Thyroid gland (tissue), 4 donors: ENCODE results near the gene RTN4R. TPM values are rescaled to one million over a fixed set of nuclear protein-coding genes. Genes with fewer than 3 reads are reported as not detected.
"Not testable (repeated sequence)": the region's sequence is repeated elsewhere in the genome, so short reads cannot be mapped to it uniquely, and the experiment has no call there.

Source experiments
- DNase-seq, 2 donors: peaks; one replicate each; pipeline ENCODE4 v3.0.0-alpha.2; 2019
- H3K27ac ChIP-seq, 3 donors: fragments of 200-600 bp; sonication (generic); 1 replicate in 2 of 3; 2 replicates in 1 of 3; pipeline ENCODE4 v1.5.1; 2016 to 2019; ENCODE audit warnings: mild to moderate bottlenecking in 1 of 3, moderate library complexity in 1 of 3
- H3K27me3 ChIP-seq: fragments of 200-600 bp; sonication (generic); one replicate; pipeline ENCODE4 v1.5.1; 2019
- H3K36me3 ChIP-seq, 2 donors: fragments of 200-600 bp; sonication (generic); one replicate each; pipeline ENCODE4 v1.5.1; 2016 to 2019
- H3K4me1 ChIP-seq, 2 donors: fragments of 200-600 bp; sonication (generic); one replicate each; pipeline ENCODE4 v1.5.1; 2017 to 2019
- H3K4me3 ChIP-seq, 3 donors: fragments of 200-600 bp; sonication (generic); replicated peaks in 1 of 3; 1 replicate in 2 of 3; 2 replicates in 1 of 3; pipeline ENCODE4 v1.5.1; 2016; ENCODE audit warnings: mild to moderate bottlenecking in 1 of 3
- H3K9me3 ChIP-seq: fragments of 200-600 bp; sonication (generic); one replicate; pipeline ENCODE4 v1.5.1; 2017
- POLR2A ChIP-seq, 2 donors: fragments of 450-650 bp; IDR thresholded peaks; one replicate each; pipeline ENCODE4 v1.6.1; 2017; ENCODE audit warnings: antibody characterized with exemption in 2 of 2, mild to moderate bottlenecking in 2 of 2, moderate library complexity in 1 of 2
- WGBS, 2 donors: methylation state at CpG; one replicate each; pipeline ENCODE4 v1.1.5; 2017; 5-methylcytosine and 5-hydroxymethylcytosine counted together
- intact Hi-C: fragments of 100-400 bp; cut with DNase I; formaldehyde crosslinking; loops from one replicate; pipeline ENCODE4 v1.15.1; 2023
- total RNA-seq, 4 donors: library from RNA; depleted of rRNA; stranded (reverse); fragments of >200 nt; gene quantifications; one replicate each; pipeline ENCODE4 v1.2.3, GENCODE V29; 2016
- TF ChIP-seq, protein P1 (sequence below), 6 experiments: fragments of 200-600 bp in 3 of 6; fragments of 450-650 bp in 3 of 6; sonication (generic) in 3 of 6; IDR thresholded peaks; one replicate each; pipeline ENCODE4 v1.5.1; 2016 to 2019; ENCODE audit warnings: antibody characterized with exemption in 6 of 6, mild to moderate bottlenecking in 2 of 6, inconsistent platforms in 1 of 6, moderate library complexity in 1 of 6

Gene RTN4R
- total RNA-seq, 4 donors from 2014 or later: 4.0 to 8.6 (median 5.9) TPM

DNA sequence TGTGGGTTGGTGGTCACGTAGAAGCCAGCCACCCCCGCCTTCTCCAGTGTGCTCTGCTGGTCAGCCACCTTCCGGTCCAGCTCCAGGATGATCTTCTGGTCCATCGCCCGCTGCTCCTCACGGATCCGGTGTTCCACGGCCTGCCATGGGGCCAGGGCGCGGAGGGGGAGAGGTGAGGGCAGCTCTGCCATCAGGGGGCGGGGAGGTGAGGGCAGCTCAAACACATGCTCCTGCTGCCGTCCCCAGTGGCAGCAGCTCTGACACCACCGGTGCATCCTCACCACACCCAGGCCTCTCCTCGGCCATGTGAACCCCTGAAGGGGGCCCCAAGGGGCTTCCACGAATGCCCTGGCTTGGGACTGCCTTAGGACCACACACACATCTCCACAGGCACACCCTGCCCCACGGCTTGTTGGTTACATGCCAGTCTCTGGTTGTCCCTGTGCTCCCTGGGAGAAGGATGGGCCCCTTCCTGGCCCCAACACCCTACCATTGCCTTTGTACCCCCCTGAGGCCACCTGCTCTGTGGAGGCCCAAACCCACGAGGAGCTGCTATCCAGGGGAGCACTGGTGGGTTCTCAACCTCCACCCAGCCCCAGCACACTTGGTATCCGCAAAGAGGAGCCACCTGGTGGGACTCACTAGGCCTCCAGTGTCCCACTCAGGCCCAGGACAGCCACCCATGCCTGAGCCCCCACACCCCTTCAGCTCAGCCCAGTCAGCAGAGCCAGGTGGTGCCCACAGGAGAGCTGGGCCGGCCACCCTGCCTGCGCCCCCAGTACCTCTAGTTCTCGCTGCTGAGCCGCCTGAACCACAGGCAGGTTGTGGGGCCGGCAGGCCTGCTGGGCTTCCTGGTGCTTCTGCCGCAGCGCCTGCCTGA lies 47.5 kb upstream of the RTN4R start:
- H3K4me3 ChIP-seq: no peak overlapping the region
- no peaks in the 10 kb centered on the region for H3K27me3 ChIP-seq
- no peaks in the 10 kb centered on the region for H3K9me3 ChIP-seq
- no peak for DNase-seq
- intact Hi-C loops: no loop called here
- TF ChIP-seq POLR2A (IDR thresholded peaks at IDR 0.05): no peak
- TF ChIP-seq, protein P1, sequence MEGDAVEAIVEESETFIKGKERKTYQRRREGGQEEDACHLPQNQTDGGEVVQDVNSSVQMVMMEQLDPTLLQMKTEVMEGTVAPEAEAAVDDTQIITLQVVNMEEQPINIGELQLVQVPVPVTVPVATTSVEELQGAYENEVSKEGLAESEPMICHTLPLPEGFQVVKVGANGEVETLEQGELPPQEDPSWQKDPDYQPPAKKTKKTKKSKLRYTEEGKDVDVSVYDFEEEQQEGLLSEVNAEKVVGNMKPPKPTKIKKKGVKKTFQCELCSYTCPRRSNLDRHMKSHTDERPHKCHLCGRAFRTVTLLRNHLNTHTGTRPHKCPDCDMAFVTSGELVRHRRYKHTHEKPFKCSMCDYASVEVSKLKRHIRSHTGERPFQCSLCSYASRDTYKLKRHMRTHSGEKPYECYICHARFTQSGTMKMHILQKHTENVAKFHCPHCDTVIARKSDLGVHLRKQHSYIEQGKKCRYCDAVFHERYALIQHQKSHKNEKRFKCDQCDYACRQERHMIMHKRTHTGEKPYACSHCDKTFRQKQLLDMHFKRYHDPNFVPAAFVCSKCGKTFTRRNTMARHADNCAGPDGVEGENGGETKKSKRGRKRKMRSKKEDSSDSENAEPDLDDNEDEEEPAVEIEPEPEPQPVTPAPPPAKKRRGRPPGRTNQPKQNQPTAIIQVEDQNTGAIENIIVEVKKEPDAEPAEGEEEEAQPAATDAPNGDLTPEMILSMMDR (IDR thresholded peaks at IDR 0.05): no peak
- no peaks in the 10 kb centered on the region for H3K36me3 ChIP-seq
- WGBS, 2 donors: 87 to 100% methylated on average over 2 to 18 of the region's 25 CpGs
- no peak overlapping the region for H3K27ac ChIP-seq
- H3K4me1 ChIP-seq: peaks cover 7 to 22% of the 10 kb centered on the region in 2 donors

DNA sequence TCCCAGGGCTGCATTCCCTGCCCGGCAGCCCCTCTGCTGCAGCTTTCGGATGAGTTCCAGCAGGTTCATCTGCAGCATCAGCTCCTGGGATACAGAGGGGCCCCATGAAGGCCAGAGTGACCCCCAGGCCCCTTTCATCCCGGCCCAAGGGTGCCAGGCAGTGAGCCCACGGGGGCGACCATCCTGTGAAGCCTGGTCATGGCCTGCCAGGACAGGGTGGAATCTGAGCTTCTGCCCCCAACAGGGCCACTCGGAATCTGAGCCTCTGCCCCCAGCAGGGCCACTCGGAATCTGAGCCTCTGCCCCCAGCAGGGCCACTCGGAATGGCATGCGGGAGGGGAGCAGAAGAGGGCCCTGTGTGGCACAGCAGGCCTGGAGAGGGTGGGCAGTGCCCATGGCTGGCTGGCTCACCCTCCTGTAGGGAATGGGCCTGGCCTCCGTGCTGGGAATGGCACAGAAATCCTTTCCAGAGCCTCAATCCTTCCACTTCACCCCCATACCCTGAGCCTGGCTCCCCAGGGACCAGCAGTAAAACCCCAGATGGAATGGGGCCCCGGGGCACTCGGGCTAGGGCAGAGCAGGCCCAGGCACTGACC lies 46.7 kb upstream of the RTN4R start:
- H3K27me3 ChIP-seq, DNase-seq, H3K9me3 ChIP-seq, H3K4me3 ChIP-seq, intact Hi-C loops, H3K36me3 ChIP-seq, H3K27ac ChIP-seq: not testable (repeated sequence)
- 89 to 90% methylated on average over 5 to 8 of the region's 12 CpGs for WGBS, 2 donors
- peaks cover 7 to 21% of the 10 kb centered on the region in 2 donors for H3K4me1 ChIP-seq

DNA sequence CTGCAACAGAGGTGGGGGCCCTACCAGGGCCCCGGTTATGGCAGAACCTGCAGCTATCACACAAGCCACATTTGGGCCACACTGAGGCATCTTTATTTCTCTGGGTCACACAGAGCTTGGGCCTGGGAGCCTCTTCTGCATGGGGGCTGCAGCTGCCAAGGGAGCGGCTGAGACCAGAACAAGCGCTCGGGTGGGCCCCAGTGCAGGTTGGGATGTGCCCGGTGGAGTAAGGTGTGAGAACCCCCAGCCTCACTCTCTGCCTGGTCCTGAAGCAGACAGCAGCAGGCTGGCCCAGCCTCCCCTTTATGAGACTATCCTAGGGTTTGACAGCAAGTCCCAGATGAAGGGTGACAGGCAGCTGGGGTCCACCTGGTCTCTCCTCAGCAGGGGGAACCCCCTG lies 46.1 kb upstream of the RTN4R start:
- H3K4me3 ChIP-seq, H3K27ac ChIP-seq, H3K27me3 ChIP-seq, intact Hi-C loops, H3K9me3 ChIP-seq, DNase-seq, H3K36me3 ChIP-seq: not testable (repeated sequence)
- peaks cover 6 to 21% of the 10 kb centered on the region in 2 donors for H3K4me1 ChIP-seq
- WGBS, 2 donors: no CpG with 5 or more reads among the region's 5 CpGs

DNA sequence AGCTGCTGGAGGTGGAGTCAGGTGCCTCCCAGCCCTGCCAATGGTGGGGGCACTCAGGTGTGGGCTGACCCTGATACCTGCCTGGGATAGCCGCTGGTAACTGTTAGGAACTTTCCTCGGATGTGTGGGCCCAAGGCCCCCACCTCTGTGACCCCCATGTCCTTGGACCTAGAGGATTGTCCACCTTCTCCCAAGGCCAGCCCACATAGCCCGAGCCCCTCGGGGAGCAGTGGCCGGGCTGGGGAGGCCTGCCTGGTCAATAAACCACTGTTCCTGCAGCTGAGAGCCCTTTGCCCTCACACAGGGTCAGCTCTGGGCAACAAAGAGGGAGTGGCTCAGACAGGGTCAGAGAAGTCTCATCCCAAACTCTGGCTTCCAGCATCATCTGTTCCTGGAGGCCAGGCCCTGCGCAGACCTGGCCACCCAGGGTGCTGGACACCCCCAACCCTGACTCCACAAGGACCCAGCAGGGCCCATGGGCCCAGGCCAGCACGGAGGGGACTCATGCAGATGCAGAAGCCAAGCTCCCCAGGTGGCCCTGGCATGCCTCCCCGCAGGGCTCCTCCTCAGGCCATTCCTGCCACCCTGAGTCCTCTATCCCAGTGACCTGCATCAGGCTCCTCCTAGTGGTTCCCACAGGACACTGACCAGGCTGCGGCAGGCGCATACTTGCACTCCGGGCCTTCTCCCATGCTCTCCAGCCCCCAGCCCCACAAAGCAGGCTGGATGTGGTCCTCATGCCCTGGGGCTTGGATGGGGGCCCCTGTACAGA lies 45.4 kb upstream of the RTN4R start:
- intact Hi-C loops, H3K9me3 ChIP-seq, H3K27me3 ChIP-seq, H3K4me3 ChIP-seq, H3K27ac ChIP-seq, DNase-seq, H3K36me3 ChIP-seq: not testable (repeated sequence)
- WGBS, 2 donors: 81% methylated on average over 4 of the region's 11 CpGs; no CpG with 5 or more reads in 1 of the 2 donors
- H3K4me1 ChIP-seq: peaks cover 0 to 14% of the 10 kb centered on the region in 2 donors

DNA sequence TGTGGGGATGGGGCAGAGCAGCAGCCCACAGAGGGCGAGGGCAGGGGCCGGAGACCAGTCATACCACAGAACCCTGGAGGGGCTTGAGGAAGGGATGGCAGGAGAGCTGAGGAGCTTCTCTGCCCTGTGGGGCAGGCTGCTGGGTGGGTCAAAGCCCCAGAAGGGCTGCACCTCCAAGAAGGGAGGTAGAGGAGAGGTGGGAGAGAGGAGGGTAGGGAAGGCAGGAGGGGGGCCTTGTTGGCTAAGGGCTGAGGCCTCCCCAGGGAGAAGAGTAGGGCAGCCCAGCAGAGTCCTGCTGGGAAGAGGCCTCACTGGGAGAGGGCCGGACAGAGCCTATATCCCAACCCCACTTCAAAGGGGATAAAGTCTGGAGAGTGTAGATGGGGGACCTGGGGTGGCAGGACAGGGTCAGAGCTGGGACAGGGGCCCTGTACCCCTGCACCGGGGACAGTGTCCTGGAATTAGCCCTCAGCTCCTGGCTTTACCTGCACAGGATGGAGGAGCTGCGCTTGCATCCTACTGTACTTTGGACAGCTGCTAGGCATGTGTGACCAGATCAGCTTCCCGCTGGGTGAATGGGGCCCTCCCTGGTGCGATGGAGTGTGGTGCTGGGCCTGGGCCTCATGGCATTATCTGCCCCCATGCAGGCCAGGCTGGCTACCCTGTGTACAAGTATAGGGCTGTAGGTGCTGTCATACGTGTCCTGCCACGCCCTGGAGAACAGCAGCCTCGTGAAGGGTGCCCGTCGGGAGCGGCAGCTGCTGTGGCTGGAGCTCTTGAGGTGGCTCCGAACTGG lies 44.5 kb upstream of the RTN4R start:
- 90 to 94% methylated on average over 8 to 11 of the region's 14 CpGs for WGBS, 2 donors
- Histone ChIP-seq H3K4me3 (no peak overlapping the region), H3K36me3 (no peaks in the 10 kb centered on the region), H3K9me3 (no peaks in the 10 kb centered on the region), H3K27me3 (no peaks in the 10 kb centered on the region), H3K4me1 (peaks cover 0 to 5% of the 10 kb centered on the region in 2 donors), H3K27ac (no peak overlapping the region)
- intact Hi-C loops: no loop called here
- DNase-seq: no peak
- TF ChIP-seq, protein P1 (IDR thresholded peaks at IDR 0.05): no peak
- no peak for TF ChIP-seq POLR2A (IDR thresholded peaks at IDR 0.05)

DNA sequence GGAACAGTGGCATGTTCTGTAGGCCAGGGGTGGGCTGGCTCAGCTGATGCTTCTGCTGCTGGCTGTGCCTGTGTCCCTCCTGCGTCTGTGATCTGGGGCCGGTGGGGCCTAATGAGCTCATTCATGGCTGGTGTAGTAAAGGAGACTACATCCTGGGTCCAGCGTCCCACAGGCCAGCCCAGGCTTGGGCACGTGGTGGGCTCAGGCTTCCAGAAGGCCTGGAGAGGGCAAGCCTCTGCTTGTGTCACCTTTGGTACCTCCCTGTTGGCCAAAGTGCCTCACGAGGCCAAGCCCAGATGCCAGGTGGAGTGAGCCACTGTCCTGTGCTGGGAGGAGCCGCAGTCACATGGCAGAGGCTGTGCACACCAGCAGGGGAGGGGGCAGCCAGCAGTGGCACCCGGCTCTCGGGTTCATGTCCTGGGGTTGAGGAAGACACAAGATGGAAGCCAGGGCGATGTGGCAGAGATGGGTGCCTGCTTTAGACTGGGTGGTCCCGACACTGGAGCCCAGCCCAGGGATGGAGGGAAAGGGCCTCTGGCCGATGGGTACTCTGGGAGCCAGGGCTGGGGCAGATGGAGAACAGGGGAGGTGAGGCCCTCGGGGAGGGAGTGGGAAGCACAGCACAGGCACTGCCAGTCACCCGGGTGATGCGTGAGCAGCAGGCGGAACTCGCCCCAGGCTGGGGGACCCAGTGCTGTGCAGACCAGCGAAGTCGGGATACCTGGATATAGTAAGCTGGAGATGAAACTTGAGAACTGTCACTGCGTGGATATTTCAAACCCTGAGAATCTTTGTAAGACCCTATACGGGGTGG lies 43.3 kb upstream of the RTN4R start:
- not testable (repeated sequence) for H3K27me3 ChIP-seq
- WGBS, 2 donors: 89 to 90% methylated on average over 11 to 14 of the region's 20 CpGs

DNA sequence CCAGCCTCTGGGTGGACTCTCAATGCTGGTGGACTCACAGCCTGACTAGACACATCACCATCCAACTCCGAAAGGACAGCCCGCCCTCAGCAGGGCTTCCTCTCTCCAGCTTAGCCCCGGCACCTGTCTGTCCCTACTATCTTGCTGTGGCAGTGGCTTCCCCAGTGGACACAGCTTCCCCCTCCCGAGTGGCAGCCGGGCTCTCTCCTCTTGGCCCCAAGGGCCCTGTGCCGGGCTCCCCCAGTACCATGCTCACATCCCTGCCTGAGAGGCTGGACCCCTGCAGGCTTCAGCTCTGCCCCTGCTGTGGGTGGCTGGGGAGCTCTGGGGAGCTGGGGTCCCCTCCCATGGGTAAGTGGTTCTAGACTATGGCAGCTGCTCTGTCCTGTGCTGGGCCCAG lies 42.7 kb upstream of the RTN4R start:
- 79 to 80% methylated on average over 1 to 4 of the region's 6 CpGs for WGBS, 2 donors
- H3K27me3 ChIP-seq, H3K4me1 ChIP-seq, H3K4me3 ChIP-seq, DNase-seq, H3K36me3 ChIP-seq, intact Hi-C loops, H3K27ac ChIP-seq, H3K9me3 ChIP-seq: not testable (repeated sequence)

More for the DNA sequence above, 43.3 kb upstream of the RTN4R start:
- H3K4me1 ChIP-seq, H3K36me3 ChIP-seq, H3K27ac ChIP-seq, intact Hi-C loops, DNase-seq, H3K9me3 ChIP-seq, H3K4me3 ChIP-seq: not testable (repeated sequence)

DNA sequence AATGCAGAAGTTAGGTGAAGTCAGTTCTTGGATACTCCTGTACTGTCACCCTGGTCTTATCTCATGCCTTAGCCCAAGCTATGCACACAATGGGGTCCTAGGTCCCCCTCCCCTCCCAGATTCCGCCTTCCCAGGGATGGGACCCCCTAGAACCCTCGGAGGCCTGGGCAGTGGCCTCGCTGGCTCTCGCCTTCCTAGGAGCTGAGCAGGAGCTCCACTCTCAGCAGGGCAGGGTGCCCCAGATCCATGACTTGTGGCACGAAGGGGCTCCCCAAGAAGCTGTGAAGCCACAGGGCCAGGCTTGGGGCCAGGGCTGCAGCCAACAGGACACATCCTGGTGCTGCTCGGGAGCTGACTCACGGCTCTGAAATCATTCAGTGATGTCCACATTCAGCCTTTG lies 42.1 kb upstream of the RTN4R start:
- H3K4me1 ChIP-seq, intact Hi-C loops, H3K9me3 ChIP-seq, H3K27ac ChIP-seq, H3K27me3 ChIP-seq, H3K4me3 ChIP-seq, DNase-seq, H3K36me3 ChIP-seq: not testable (repeated sequence)
- WGBS, 2 donors: 70 to 88% methylated on average over 2 to 4 of the region's 7 CpGs
